Activated CD4-positive, alpha-beta T cell treated with anti-CD3 and anti-CD28 coated beads for 4 hours (primary cell): ENCODE results near the gene TUBA8.
"Not testable (repeated sequence)": the region's sequence is repeated elsewhere in the genome, so short reads cannot be mapped to it uniquely, and the experiment has no call there.

ENCODE experiments used
- DNase-seq, 2 donors: peaks; one replicate each; pipeline ENCODE4 v3.0.0-alpha.2; 2020

The TUBA8 gene

GRCh38 chr22:18110194-18110953, at the start of gene TUBA8:
TUBA8 (plus strand) TSS chr22:18110809; CDS start chr22:18110866, 57 bp downstream.
- DNase-seq = peak; percentile 39 to 55

- no peak for DNase-seq
Measured at GRCh38 chr22:18062421-18062820, 48.2 kb upstream of the TUBA8 start.

GRCh38 chr22:18063306-18063705, 47.3 kb upstream of the TUBA8 start:
- DNase-seq = no peak

GRCh38 chr22:18063715-18064114, 46.9 kb upstream of the TUBA8 start:
- not testable (repeated sequence) for DNase-seq

GRCh38 chr22:18064636-18065035, 46.0 kb upstream of the TUBA8 start:
- DNase-seq = no peak

- no peak for DNase-seq
Measured at GRCh38 chr22:18065256-18065655, 45.4 kb upstream of the TUBA8 start.

GRCh38 chr22:18066181-18066859, 44.3 kb upstream of the TUBA8 start:
- no peak for DNase-seq

GRCh38 chr22:18067121-18067520, 43.5 kb upstream of the TUBA8 start:
- DNase-seq = no peak

GRCh38 chr22:18067548-18068341, 42.9 kb upstream of the TUBA8 start:
- DNase-seq = no peak

- DNase-seq = no peak
Measured at GRCh38 chr22:18068381-18068988, 42.1 kb upstream of the TUBA8 start.

GRCh38 chr22:18069041-18069440, 41.6 kb upstream of the TUBA8 start:
- DNase-seq = no peak

GRCh38 chr22:18070041-18070440, 40.6 kb upstream of the TUBA8 start:
- DNase-seq = no peak

- DNase-seq = no peak
Measured at GRCh38 chr22:18070556-18071306, 39.9 kb upstream of the TUBA8 start.

- not testable (repeated sequence) for DNase-seq
Measured at GRCh38 chr22:18071307-18071967, 39.2 kb upstream of the TUBA8 start.

GRCh38 chr22:18071968-18072310, 38.7 kb upstream of the TUBA8 start:
- DNase-seq = no peak

GRCh38 chr22:18073467-18073866, 37.1 kb upstream of the TUBA8 start:
- DNase-seq = no peak

GRCh38 chr22:18073927-18074326, 36.7 kb upstream of the TUBA8 start:
- not testable (repeated sequence) for DNase-seq

GRCh38 chr22:18075101-18075719, 35.4 kb upstream of the TUBA8 start:
- DNase-seq = no peak

- peak; percentile 14 to 47 for DNase-seq
Measured at GRCh38 chr22:18075720-18076497, 34.7 kb upstream of the TUBA8 start.

GRCh38 chr22:18077087-18077638, 33.4 kb upstream of the TUBA8 start:
- DNase-seq = no peak
